H1 (cell line): Measurements from ENCODE around the gene FOXF1. TPM values are rescaled to one million over a fixed set of nuclear protein-coding genes. Genes with fewer than 3 reads are reported as not detected.

Experiments
- CBX8 ChIP-seq: fragments of 300-800, 300-1000 bp; sonication (generic); IDR thresholded peaks from 2 replicates; pipeline ENCODE4 v1.7.1; 2016; ENCODE audit warnings: low read depth, low read length, borderline replicate concordance
- EZH2 ChIP-seq: fragments of 200-600 bp; sonication (generic); IDR thresholded peaks from 2 replicates; pipeline ENCODE4 v1.7.1; 2012; ENCODE audit warnings: low read depth, mild to moderate bottlenecking, moderate library complexity, low read length, inconsistent platforms; ENCODE audit not compliant: severe bottlenecking
- POLR2AphosphoS5 ChIP-seq: IDR thresholded peaks from 2 replicates; pipeline ENCODE4 v1.6.1; 2011; ENCODE audit warnings: low read depth, low read length
- polyA plus RNA-seq, 7 experiments: library from polyadenylated mRNA; depleted of rRNA in 3 of 7; stranded (reverse) in 5 of 7; unstranded in 2 of 7; fragments of >200 nt in 5 of 7; fragments of 200-250 nt in 2 of 7; gene quantifications; 1 replicate in 5 of 7; 2 replicates in 1 of 7; 4 replicates in 1 of 7; pipeline versions ENCODE4 v1.2.1 to v1.2.3, GENCODE V29; 2011 to 2013; ENCODE audit warnings: missing spikeins in 2 of 7, mixed read lengths in 2 of 7
- total RNA-seq: library from RNA; stranded (reverse); fragmentation: NEBNext Ultra II Directional; extraction: Animal tissue kit (Norgen Biotek cat#: 25700); gene quantifications from 2 replicates; pipeline ENCODE4 v1.2.1, GENCODE V29; 2021

Gene FOXF1
- total and polyA plus RNA-seq, 2 of the 8 experiments (the other 6 are each of a cell fraction or from before 2014, with no cell fraction given): 0.02 TPM; not detected in 1

- TF ChIP-seq EZH2 (no peak), CBX8 (no peak), POLR2AphosphoS5 (no peak)
These were observed 24.7 kb downstream of the FOXF1 start (continued) for GRCh38 chr16:86534779-86535615.
